Uterus (tissue), 2 donors: ENCODE measurements around the gene GOLT1A.

Source experiments
- POLR2A ChIP-seq, 2 donors: fragments of 450-650 bp; IDR thresholded peaks; one replicate each; pipeline ENCODE4 v1.6.1; 2016; ENCODE audit warnings: antibody characterized with exemption in 2 of 2, mild to moderate bottlenecking in 1 of 2, moderate library complexity in 1 of 2
- TF ChIP-seq, protein P1 (sequence below), 4 experiments: fragments of 200-600 bp in 2 of 4; fragments of 450-650 bp in 2 of 4; sonication (generic) in 2 of 4; IDR thresholded peaks; one replicate each; pipeline ENCODE4 v1.5.1; 2016 to 2019; ENCODE audit warnings: antibody characterized with exemption in 4 of 4, mild to moderate bottlenecking in 2 of 4, moderate library complexity in 1 of 4

DNA sequence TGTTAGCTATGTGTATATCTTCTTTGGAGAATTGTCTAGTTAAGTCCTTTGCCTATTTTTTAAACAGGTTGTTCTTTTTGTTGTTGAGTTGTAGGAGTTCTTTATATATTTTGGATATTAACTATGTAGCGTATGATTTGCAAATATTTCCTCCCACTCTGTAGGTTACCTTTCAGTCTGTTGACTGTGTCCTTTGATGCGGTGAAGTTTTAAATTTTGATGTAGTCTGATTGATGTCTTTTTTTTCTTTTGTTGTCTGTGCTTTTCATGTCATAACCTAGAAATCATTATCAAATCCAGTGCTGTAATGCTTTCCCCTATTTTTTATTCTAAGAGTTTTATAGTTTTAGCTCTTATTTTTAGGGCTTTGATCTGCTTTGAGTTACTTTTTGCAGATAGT lies 8.8 kb downstream of the GOLT1A start:
- TF ChIP-seq, protein P1, sequence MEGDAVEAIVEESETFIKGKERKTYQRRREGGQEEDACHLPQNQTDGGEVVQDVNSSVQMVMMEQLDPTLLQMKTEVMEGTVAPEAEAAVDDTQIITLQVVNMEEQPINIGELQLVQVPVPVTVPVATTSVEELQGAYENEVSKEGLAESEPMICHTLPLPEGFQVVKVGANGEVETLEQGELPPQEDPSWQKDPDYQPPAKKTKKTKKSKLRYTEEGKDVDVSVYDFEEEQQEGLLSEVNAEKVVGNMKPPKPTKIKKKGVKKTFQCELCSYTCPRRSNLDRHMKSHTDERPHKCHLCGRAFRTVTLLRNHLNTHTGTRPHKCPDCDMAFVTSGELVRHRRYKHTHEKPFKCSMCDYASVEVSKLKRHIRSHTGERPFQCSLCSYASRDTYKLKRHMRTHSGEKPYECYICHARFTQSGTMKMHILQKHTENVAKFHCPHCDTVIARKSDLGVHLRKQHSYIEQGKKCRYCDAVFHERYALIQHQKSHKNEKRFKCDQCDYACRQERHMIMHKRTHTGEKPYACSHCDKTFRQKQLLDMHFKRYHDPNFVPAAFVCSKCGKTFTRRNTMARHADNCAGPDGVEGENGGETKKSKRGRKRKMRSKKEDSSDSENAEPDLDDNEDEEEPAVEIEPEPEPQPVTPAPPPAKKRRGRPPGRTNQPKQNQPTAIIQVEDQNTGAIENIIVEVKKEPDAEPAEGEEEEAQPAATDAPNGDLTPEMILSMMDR (IDR thresholded peaks at IDR 0.05): no peak
- no peak for TF ChIP-seq POLR2A (IDR thresholded peaks at IDR 0.05)
